Hematopoietic multipotent progenitor cell treated with erythropoietin and hydrocortisone succinate and interleukin-3 and kit ligand, for 15 days (in vitro differentiated cells): ENCODE results near the gene ACAA2.
A peak's percentile ranks its signal among the peaks of the same experiment; 100 is the strongest.
"Not testable (repeated sequence)": the region's sequence is repeated elsewhere in the genome, so short reads cannot be mapped to it uniquely, and the experiment has no call there.

Source experiments
- DNase-seq: peaks from one replicate; pipeline ENCODE4 v3.0.0-alpha.2; 2015; ENCODE audit warnings: low spot score

Gene ACAA2

DNA sequence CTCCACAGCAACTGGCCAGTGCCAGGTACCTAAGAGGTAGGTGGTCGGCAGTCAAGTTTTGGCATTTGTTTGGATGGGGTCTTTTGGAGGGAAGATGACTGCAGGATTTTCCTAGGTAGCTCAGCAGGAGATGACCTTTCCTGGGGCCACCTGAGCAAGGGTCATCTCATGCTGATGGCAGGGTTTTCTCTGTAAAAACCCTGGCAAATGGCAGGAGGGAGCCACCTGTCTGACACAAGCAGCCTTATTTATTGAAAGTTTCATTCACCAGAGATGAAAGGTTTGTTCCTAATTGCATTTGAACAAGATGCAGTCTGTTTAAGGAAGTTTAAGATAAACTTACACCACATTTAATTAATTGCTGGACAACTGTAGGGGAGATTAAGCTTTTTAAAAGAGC lies 31.6 kb upstream of the ACAA2 start:
- no peak for DNase-seq

DNA sequence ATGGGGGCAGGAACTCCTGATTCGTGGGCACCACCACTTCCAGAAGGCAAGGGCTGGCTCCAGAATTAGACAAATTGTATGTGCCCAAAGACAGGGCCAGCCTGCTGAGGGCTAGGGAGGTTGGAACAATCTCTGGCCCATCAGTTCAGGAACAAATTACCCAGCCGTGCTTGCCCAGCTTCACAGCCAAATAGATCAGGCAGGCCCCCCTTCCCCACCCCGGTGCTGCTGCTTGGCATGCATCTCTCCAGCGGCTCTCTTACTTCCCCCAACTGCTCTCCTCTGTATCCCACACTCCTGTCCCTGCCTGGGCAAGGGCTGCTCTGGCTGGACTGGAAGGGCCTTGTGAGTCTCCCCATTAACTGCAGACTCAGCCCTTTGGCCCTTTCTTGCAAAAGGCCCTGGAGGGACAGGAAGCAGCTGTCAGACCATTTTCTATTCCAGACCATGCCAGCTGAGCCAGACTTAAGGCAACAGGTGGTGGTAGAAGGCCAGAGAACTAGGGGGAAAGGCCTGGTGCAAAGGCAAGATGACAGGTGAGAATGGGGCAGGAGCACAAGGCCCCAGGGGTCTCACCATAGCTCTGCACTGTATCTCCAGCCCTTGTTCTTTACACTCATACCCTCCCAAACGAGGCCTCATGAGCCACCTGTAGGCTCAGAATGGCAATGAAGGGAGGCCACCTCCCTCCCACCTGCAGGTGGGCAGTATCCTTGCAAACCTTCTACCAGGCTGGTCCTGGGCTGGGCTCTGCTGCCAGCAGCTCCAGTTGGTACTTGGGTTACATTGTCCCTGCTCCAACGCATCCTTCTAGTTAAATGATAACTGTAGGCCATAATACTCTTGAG lies 30.7 kb upstream of the ACAA2 start:
- no peak for DNase-seq

DNA sequence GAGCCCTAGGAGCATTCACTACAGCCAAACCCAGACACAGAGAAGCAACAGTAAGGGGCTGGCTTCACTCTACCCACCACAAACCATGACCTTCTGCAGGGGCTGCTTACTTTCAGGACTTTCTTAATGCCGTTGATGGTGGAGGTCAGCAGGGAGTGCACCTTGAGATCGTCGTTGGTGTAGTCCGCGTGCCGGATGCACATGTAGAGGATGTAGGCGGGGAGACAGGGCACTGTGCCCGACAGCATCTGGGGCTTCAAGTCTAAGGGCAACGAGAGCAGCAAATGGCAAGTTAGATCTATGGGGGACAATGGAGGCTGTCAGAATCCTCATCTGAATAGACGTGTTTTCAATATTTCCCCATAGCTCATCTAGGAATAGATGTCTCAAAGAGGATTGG lies 29.8 kb upstream of the ACAA2 start:
- no peak for DNase-seq

DNA sequence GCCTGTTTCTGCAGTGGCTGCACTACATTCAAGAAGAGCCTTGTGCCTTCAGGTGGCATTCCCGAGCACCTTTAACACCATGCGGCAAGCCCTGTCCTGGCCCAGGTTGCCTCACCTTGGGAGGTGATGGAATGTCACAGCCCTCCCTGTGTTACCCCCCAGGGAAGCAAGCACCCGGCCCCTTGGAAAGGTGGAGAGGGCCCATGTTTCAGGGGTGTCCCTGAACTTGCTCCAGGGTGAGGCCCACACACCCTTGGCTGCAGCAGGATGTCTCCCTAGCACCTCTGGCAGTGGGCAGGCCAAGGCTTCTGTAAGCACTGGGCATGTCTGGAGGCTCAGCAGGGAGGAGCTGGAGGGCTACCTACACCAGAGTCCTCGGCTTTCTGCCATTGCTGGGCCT lies 29.3 kb upstream of the ACAA2 start:
- no peak for DNase-seq

DNA sequence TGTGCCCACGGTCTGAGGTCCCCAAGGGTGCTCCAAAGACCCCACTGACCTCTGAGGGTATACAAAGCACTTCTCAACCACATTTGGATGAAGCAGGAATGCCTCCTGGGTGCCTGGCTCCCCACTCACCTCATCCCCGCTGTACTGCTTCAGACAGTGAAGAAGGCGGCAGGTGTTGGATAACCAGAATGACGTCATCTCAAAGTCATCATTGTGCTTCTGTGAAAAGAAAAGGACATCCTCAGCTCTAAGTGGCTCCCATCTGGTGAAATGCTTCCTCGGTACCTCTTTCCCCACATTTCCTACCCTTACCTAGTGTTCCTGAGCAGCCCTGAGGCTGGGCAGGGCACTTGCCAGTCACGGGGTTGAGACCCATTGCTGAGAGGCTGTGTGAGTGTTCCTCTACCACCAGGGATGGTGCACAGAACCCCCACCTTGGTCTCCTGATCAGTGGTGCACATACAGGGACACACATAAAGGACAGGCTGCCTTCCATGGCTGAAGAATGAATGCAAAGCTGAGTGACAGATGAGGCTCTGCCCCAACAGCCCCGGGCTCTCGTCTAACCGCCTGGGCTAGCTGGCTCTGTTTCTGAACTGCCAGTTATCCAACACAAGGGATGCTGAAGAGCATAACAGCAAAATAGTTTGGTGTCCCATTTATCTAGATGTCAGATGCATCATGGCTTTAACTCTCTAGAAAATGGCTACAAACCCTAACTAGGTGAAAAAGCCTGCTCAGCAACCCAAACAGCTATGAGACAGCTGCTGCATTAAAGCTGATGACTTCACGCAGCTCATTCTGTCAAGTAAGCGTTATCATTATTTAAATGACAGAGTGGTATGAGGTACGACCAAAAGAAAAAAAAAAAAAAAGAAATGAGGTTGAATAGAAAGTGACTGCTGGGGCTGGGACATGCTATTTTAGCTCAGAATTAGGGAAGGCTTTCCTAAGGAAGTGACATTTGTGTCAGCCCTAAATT lies 28.2 kb upstream of the ACAA2 start:
- DNase-seq: no peak

DNA sequence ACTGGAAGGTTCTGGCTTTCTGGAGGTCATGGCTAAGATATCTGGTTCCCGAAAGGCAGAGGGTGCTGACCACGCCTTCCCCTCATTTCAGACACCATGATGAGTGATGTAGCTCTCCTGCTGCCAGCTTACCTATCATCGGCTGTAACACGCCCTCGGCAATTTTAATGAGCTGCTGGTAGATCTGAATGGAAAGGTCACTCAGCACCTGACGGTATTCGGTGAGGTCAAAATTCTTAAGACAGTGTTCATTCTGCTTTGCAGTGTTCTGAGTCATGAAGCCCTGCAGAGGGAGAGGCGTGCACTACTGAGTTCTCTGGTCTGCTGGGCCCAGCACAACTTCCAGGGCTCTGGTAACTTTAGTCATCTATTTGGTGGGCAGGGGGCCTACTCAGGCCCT lies 25.7 kb upstream of the ACAA2 start:
- DNase-seq: no peak

DNA sequence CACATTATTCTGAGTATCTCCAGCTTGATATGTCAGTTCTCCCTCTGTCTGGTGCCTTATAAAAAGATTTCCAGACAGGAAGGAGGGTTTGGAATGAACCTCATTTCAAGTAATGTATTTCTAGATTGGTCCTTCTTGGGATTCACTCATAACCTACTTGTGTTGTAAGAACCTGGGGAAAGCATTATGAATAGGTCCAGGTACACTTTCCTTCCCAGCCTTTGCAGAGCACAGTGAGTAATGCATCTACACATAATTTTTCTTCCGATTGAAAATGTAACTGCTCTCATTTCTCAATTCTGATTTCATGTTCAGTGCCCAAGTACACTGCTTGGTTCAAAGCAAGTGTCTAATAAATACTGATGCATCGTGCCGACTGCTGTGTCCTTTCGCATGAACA lies 25.0 kb upstream of the ACAA2 start:
- no peak for DNase-seq

DNA sequence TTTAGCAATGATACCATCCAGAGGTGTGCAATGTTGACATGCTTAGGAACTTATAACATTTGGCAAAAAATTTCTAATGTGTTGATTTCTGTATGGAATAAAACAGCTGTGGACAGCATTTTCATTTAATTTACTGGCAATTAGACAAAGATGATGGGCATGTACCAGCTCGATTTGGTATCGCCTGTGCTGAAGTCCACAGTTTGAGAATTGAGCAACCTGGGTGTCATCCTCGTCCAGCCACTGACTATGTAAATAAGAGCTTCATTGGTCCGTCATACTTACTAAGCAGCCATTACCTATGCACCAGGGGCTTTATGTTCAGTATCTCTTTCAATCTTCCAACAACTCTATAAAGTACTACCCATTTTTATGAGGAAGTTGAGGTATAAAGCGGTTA lies 24.6 kb upstream of the ACAA2 start:
- no peak for DNase-seq

DNA sequence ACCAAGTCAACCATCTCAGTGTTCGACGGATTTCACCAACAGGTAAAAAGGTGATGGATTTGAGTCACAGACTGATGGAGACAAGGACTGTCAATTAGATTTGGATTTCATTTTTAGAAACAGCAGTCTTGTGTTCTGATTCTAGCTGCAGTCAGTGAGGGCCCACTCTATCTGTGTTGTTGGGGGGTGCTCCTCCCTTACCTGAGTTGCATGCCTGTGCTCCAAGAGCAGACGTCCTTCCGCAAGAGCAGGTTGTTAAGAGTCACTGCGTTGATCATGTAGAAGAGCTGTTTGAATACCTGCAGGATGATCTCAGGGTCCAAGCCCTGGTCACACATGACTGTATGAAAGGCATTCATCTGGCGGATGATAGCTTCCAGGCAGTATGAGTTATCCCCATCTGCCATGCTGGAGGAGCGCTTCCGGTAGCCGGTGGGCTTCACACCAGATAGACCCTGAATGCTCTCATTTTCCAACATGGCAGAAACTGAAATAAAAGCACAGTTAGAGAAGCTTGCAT lies 24.0 kb upstream of the ACAA2 start:
- DNase-seq: not testable (repeated sequence)

DNA sequence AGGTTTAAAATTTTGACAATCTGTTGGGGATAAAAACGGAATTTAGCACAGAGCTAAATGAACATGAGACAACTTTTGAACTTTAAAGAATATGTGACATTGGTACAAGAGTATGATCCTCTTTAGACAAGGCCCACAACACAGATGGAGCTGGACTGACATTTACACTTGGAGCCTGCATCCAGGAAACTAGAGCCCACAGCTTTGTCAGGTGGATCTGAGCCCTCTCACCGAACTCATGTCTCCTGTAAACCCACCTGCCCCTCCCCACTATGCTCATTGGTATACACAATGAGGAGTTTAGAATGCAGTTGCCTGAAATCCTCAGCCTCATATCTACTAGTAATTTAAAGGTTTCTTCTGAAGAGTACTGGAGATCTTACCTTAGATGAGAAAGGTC lies 22.1 kb upstream of the ACAA2 start:
- DNase-seq: no peak

DNA sequence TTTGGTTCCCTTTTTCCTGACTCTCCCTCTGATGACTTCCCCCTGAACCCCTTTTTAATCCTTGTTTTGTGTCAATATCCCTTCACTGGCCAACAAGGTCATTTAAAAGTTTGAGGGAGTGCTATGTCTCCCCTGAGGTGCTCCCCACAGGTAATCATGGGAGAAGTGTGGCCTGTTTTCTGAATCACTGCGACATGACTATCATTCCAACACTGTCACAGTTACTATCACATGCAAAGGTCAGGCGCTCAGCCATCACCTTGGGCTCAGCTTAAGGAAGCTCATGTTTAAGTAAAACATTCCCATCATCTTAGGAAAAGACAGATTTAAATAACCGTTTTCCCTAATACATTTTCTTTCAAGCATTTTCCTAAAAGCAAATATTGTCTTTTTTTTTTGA lies 20.9 kb upstream of the ACAA2 start:
- no peak for DNase-seq

DNA sequence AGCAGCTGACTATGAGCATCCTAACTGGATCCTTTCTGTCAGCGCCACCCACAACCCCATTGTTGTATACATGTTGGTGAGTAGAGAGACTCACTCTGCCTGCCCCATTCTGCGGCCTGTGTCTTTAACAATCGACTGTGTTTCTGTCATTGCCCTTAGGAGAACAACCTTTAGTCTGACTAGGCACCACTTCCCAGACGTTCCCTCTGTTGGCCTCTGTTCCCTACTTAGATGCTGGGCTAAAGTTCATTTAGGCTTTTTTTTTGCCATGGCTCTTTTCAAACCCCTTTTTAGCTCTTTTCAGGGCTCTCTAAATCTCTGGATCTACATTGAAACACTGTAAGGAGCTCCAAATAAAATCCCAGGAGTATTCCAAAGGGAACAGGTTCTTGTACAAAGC lies 20.5 kb upstream of the ACAA2 start:
- no peak for DNase-seq

DNA sequence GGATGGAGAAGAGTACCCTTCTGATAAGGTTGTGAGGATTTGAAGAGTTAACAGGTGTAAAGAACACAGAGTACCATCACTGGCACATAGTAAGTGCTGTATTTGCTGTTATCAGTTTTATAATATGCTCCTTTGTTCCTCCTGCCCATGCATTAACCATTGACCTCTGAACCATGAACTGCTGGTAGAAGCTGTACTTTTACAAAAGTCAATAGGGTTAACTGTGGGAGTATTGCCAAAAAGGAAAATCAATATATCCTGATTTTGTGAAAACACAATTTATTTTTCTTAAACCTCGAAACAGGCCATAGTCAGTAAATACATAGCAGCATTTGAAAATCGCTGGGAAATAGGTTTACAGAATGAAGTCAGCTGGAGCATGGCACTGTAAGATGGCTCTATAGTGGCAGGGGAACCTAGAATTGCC lies 18.9 kb upstream of the ACAA2 start:
- no peak for DNase-seq

DNA sequence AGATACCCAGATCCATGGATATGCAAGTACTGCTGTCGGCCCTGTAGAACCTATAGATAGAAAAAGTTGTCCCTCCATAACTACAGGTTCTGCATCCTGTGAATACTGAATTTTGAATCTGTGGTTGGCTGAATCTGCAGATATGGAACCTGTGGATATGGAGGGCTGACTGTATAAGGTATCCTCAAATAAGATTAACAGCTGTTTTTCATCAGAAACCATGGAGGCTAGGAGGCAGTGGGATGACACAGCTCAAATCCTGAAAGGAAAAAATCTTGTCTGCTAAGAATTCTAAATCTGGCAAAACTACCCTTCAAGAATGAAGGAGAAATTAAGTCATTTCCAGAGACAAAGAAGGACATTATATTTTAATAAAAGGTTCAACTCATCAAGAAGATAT lies 14.7 kb upstream of the ACAA2 start:
- no peak for DNase-seq

DNA sequence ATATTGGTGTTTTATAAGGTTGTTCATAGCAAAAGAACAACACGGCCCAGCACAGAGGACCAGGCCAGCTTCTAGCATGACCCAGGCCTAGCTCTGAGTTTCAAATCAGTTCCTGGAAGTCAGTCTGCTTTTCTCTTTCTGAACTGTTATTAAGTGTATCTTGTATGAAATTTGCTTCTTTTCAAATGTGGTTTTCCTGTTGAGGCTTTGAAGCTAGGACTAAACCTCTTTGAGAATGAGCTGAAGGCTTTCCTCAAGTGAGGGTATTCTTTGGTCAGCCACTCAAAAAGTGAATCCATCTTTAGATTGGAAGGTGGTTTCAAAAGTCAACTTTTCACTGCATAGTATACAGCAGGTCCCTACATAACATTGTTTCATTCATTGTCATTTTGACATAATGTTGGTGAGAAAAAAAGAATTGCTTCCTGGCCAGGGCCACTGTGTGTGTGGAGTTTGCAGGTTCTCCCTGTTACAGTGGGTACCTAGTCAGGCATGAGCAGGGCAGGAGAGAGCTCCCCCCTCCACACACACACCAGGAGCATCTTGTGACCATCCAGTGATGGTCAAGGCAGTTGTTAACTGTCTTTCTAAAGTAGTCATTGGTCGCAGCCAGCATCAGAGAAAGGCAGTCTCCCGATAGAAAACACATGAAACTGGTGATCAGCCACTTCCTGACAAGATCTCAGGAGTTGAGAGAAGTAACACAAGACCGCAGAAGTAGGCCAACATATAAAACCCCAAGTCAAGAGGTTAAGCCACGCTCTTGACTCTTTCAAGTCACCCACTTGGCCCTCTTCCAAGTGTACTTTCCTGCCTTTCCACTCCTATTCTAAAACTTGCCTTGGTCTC lies 6.7 kb upstream of the ACAA2 start:
- peak; percentile 48 for DNase-seq

DNA sequence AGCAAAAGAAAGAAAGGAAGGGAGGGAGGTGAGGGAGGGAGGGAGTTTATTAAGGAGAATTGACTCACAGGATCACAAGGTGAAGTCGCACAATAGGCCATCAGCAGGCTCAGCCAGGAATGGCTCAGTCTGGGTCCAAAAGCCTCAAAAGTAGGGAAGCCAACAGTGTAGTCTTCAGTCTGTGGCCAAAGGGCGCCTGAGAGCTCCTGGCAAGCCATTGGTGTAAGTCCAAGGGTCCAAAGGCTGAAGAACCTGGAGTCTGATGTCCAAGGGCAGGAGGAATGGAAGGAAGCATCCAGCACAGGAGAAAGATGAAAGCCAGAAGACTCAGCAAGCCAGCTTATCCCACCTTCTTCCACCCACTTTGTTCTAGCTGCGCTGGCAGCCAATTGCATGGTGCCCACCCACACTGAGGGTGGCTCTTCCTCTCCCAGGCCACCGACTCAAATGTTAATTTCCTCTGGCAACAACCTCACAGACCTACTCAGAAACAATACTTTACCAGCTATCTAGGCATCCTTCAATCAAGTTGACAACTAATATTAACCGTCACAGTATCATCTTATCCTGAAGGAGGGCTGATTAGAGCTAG lies 5.8 kb upstream of the ACAA2 start:
- DNase-seq: no peak

DNA sequence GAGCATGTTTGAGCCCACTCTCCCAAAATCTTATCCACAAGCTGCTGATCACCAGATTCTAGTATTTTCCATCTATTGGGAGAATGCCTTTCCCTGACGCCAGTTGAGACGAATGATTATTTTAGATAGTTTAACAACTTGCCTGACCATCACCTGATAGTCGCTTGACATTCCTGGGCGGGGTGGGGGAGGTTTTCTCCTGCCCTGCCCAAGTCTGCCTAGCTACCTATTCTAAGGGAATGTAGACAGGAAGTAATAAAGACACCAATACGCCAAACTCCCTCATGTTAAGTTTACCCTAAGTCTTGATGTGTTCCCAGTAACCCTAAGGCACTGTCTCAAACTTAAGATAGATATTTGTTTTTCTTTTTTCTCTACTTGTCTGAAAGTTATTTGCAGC lies 4.6 kb upstream of the ACAA2 start:
- no peak for DNase-seq

DNA sequence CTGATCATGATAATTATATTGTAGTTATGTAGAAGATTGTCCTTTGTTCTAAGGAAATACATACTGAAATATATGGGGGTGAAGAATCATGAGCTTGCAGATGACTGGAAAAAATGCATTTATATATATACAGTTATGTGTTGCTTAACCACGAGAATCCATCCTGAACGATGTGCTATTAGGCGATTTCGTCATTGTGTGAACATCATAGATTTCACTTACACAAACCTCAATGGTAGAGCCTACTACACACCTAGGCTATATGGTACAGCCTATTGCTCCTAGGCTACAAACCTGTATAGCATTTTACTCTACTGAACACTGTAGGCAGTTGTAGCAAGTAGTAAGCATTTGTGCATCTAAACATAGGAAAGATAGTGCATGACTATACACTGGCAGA lies 2.6 kb upstream of the ACAA2 start:
- no peak for DNase-seq

DNA sequence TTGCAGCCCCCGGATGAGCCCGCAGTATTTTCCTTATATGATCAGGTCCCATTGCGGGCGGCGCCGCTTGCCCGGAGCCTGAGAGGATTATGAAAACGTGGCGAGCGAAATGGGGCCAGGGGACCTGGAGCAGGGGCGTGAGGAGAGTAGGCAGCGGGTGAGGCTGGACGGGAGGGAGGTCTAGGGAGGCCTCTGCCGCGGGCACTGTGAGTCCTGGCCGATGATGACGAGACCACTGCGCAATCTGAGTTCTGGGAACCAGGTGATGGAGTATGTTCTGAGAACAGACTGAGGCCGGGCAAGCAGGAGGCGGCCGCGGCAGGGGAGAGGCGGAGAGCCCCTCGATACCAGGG lies 790 bp upstream of the ACAA2 start:
- peak; percentile 74 for DNase-seq

DNA sequence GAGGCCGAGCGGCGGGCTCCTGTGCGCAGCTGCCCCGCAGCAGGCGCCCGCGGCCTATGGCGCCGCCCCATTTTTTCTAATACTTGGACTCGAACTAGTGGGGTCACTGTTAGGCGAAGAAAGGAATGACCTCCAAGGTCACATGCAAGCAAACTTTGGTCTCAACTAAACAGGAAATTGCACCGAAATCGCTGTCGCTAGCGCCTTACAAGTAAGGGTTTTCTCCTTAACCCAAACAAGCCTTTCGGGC lies 339 bp downstream of the ACAA2 start:
- DNase-seq: peak; percentile 16

DNA sequence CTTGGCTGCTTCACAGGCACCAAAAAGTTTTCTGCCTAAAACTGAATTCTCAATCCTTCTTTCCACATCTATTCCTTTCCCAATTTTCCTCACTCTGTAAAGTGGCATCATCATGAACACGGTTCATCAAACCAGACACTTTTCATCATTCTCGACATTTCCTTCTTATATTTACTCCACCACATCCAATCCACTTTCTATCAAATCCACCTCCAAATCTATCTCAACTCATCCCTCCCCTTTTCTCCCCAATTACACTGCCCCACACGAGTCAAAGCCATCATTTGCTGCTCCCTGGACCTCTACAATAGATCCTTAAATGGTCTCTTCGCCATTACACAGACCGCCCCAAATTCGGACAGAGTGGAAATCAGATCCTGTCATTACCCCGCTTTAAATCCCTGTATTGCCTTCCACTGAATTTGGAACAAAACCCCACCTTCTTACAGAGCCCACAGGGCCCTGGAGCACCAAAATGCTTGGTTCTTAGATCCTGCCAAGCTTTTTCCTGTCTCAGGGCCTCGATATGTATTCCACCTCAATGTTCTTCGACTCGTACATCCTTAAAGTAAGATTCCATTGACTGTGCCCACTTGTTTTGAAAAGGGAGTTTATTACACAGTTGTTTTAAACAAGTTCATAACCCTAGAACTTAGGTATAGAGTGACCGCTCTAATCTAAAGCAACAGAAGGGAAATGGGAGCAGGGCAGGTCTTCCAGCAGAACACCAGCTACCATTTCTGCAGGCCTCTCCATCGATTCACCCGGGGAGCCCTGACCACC lies 856 bp downstream of the ACAA2 start:
- DNase-seq: no peak
